ENCODE results near the gene TIMM22. TPM values are rescaled to one million over a fixed set of nuclear protein-coding genes. Genes with fewer than 3 reads are reported as not detected.

The TIMM22 gene
- total and polyA plus RNA-seq, 2 of the 4 experiments (the other 2 are of a cell fraction) = 12.7 to 12.9 TPM

- H2BK15ac ChIP-seq (ENCODE audit: low read depth, low read length) = no peak overlapping the region
- ATAC-seq (ENCODE audit: low read depth) = no peak
- CTCF ChIA-PET = no interaction called here
Observed at GRCh38 chr17:1049446-1050225, 52.7 kb downstream of the TIMM22 start.

More at GRCh38 chr17:1049446-1050225, 52.7 kb downstream of the TIMM22 start:
- dilution Hi-C loops (cut with HindIII; ENCODE audit: low sequenced_read_pairs, unreplicated experiment) = no loop called here
- Histone ChIP-seq H4K8ac (ENCODE audit: low read depth in 2 of 2, low read length in 2 of 2) (no peak overlapping the region), H3K27ac (ENCODE audit: insufficient read depth, low read length) (no peak overlapping the region), H3K9me3 (ENCODE audit: control insufficient read depth, insufficient read depth, low read length) (no peaks in the 10 kb centered on the region), H3K9me1 (ENCODE audit: insufficient read depth, low read length) (peaks cover 4% of the 10 kb centered on the region; the same call in 1 of the 2 replicates), H2BK120ac (ENCODE audit: low read depth, low read length) (no peak overlapping the region), H3K79me1 (ENCODE audit: low read depth in 1 of 2, low read length in 2 of 2) (peaks cover 6 to 17% of the 10 kb centered on the region in 2 experiments; a peak in 3 of 4 replicates), H2BK20ac (ENCODE audit: low read depth, low read length) (no peak overlapping the region), H3K18ac (ENCODE audit: low read depth, low read length) (no peak overlapping the region), H3K56ac (ENCODE audit: extremely low read depth, insufficient read depth, low read length) (no peak overlapping the region), H4K91ac (ENCODE audit: insufficient read depth, low read depth, low read length) (no peak overlapping the region), H3K4ac (ENCODE audit: low read depth, low read length) (no peak overlapping the region), H2AFZ (replicated peaks; ENCODE audit: low read length, poor library complexity) (no peak overlapping the region), H3K23ac (ENCODE audit: low read depth, low read length) (no peak overlapping the region), H2AK9ac (replicated peaks; ENCODE audit: low read depth, low read length, poor library complexity) (peak overlapping the region; percentile 50), H3K36me3 (ENCODE audit: control insufficient read depth, insufficient read depth, low read length) (peaks cover 32% of the 10 kb centered on the region), H3K4me1 (ENCODE audit: control insufficient read depth, insufficient read depth, low read length) (peaks cover 17% of the 10 kb centered on the region), H3K4me2 (ENCODE audit: low read depth, low read length) (no peak overlapping the region), H2AK5ac (ENCODE audit: low read depth, low read length) (no peak overlapping the region; the same call in 1 of the 2 replicates), H4K20me1 (ENCODE audit: insufficient read depth, low read length) (peaks cover 23% of the 10 kb centered on the region), H4K5ac (ENCODE audit: low read depth, low read length) (no peak overlapping the region), H2BK5ac (ENCODE audit: low read depth, low read length, poor library complexity, severe bottlenecking) (no peak overlapping the region), H3K27me3 (ENCODE audit: control insufficient read depth, insufficient read depth, low read length) (no peaks in the 10 kb centered on the region), H3K9ac (ENCODE audit: low read depth, low read length) (no peak overlapping the region), H3K14ac (replicated peaks; ENCODE audit: low read depth, low read length) (no peak overlapping the region), H3K4me3 (ENCODE audit: insufficient read depth, low read depth, low read length) (no peak overlapping the region)
- no TSS peak for BruUV-seq (replicated peaks)
- intact Hi-C loops (cut with micrococcal nuclease) = no loop called here
- in situ Hi-C loops (cut with MboI; ENCODE audit: low sequenced_read_pairs) = no loop called here
- 93% methylated on average over 13 of the region's 28 CpGs; no CpG with 5 or more reads in 1 of the 2 experiments for WGBS, 2 experiments (ENCODE audit: extremely low coverage in 2 of 2, insufficient read length in 1 of 2)
- no peak for DNase-seq
- TF ChIP-seq RAD21 (IDR thresholded peaks at IDR 0.05; ENCODE audit: low read length) (no peak), FOS (IDR thresholded peaks at IDR 0.05; ENCODE audit: low read depth, low read length) (no peak), MAFK (IDR thresholded peaks at IDR 0.05; ENCODE audit: low read depth, low read length) (no peak), CEBPB (IDR thresholded peaks at IDR 0.05; ENCODE audit: low read depth, low read length) (no peak), NFE2L2 (IDR thresholded peaks at IDR 0.05; ENCODE audit: low read depth, low read length) (no peak), CHD1 (IDR thresholded peaks at IDR 0.05; ENCODE audit: low read depth, low read length) (no peak), CTCF (conservative IDR thresholded peaks at IDR 0.05; ENCODE audit: low read depth, low read length) (no peak), MAZ (IDR thresholded peaks at IDR 0.05; ENCODE audit: borderline replicate concordance, low read depth, low read length) (no peak), RCOR1 (IDR thresholded peaks at IDR 0.05; ENCODE audit: insufficient replicate concordance, low read length) (no peak), ELK1 (IDR thresholded peaks at IDR 0.05; ENCODE audit: borderline replicate concordance, low read depth, low read length) (no peak), RFX5 (IDR thresholded peaks at IDR 0.05; ENCODE audit: low read depth, low read length) (no peak), SMC3 (IDR thresholded peaks at IDR 0.05; ENCODE audit: low read depth, low read length) (no peak), BHLHE40 (IDR thresholded peaks at IDR 0.05; ENCODE audit: low read depth, low read length) (no peak), POLR2A (IDR thresholded peaks at IDR 0.05; ENCODE audit: low read depth, low read length) (no peak), USF2 (IDR thresholded peaks at IDR 0.05; ENCODE audit: low read depth, low read length) (no peak)
- POLR2A ChIA-PET (ENCODE audit: unreplicated experiment) = no interaction called here
